ENCODE data around the gene C21orf58.
"Not testable (repeated sequence)": the region's sequence is repeated elsewhere in the genome, so short reads cannot be mapped to it uniquely, and the experiment has no call there.

Gene C21orf58

GRCh38 chr21:46323227-46323709 lies 402 bp downstream of the C21orf58 start:
- DNase-seq = peak in 2 of 14 donors; percentile 44 to 56

GRCh38 chr21:46322351-46323226 lies 1.1 kb downstream of the C21orf58 start:
- DNase-seq = no peak

- no peak for DNase-seq
Observed at GRCh38 chr21:46320331-46320801, 3.3 kb downstream of the C21orf58 start.

GRCh38 chr21:46319186-46319585 lies 4.5 kb downstream of the C21orf58 start:
- DNase-seq = no peak

- no peak for DNase-seq
Observed at GRCh38 chr21:46318464-46318845, 5.2 kb downstream of the C21orf58 start.

GRCh38 chr21:46317710-46318463 lies 5.8 kb downstream of the C21orf58 start:
- DNase-seq = no peak

- DNase-seq = no peak
Observed at GRCh38 chr21:46316708-46317324, 6.9 kb downstream of the C21orf58 start.

- no peak for DNase-seq
Observed at GRCh38 chr21:46314441-46315020, 9.1 kb downstream of the C21orf58 start.

GRCh38 chr21:46312949-46313348 lies 10.7 kb downstream of the C21orf58 start:
- DNase-seq = no peak

- DNase-seq = no peak
Observed at GRCh38 chr21:46311568-46311967, 12.1 kb downstream of the C21orf58 start.

GRCh38 chr21:46310260-46310659 lies 13.4 kb downstream of the C21orf58 start:
- DNase-seq = not testable (repeated sequence)

- DNase-seq = no peak
Observed at GRCh38 chr21:46308431-46308830, 15.2 kb downstream of the C21orf58 start.

- no peak for DNase-seq
Observed at GRCh38 chr21:46307625-46308024, 16.0 kb downstream of the C21orf58 start.

- DNase-seq = peak in 5 of 14 donors; percentile 15 to 81 (median 23)
Observed at GRCh38 chr21:46304955-46305354, 18.7 kb downstream of the C21orf58 start.

- no peak for DNase-seq
Observed at GRCh38 chr21:46304437-46304836, 19.2 kb downstream of the C21orf58 start.

GRCh38 chr21:46301759-46302158 lies 21.9 kb downstream of the C21orf58 start:
- no peak for DNase-seq

GRCh38 chr21:46299167-46299566 lies 24.5 kb downstream of the C21orf58 start:
- DNase-seq = no peak

GRCh38 chr21:46297338-46298271 lies 26.1 kb downstream of the C21orf58 start:
- no peak for DNase-seq

- peak in 3 of 14 donors; percentile 11 to 33 (median 31) for DNase-seq
Observed at GRCh38 chr21:46295996-46296752, 27.5 kb downstream of the C21orf58 start.

- DNase-seq = no peak
Observed at GRCh38 chr21:46295177-46295770, 28.4 kb downstream of the C21orf58 start.

Data from C1 segment of cervical spinal cord (tissue), 14 donors.